ENCODE measurements around the gene ELMO1.

The ELMO1 gene

DNA sequence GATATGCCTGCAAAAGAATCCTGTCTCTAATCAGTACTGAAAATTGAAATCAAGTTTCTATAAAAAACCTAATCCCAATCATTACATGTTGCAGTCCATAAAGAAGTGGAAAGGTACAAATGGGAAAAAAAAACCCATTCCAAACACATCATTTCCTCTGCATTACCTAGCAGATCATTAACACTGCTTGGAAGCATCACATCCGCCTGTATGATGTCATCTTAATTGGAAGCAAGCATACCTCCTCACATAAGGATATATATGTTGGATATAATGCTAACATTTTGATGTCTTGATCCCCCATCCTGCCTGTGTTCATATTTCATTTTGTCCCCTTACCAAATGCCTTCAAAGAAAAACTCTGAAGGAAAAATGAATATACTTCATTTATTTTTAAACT, 483.0 kb downstream of the ELMO1 start:
- DNase-seq, result no peak

DNA sequence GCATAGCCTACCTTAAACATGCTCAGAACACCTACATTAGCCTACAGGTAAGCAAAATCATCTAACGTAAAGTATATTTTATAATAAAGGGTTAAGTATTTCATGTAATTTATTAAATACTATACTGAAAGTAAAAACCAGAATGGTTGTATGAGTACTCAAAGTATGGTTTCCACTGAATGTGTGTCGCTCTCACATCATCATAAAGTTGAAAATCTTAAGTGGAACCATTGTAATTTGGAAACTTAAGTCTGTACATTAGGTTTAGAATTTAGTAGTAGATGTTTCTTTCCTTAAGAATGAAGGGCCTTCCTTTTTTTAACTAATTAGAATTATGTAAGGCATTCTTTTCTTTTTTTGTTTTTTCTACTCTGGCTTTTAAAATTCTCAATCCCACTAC, 484.4 kb downstream of the ELMO1 start:
- DNase-seq, result no peak

DNA sequence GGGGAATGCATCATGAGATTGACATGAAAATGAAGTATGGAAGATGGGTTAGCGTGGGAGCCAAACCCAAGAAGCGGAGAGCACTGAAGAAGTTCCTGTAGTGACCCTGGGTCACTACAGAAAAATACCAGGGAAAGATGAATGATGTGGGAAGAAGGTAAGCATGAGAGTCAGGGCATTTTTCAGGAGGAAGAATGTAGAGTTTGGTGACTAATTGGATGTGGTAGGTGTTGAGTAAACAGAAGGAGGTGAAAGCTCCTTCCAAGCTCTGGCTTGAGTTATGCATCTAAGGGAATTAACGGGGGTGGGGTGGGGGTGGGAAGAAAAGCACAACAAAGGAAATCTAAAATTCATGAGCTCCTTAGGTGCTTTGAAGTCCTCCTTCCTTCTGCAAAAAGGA, 486.3 kb downstream of the ELMO1 start:
- no peak for DNase-seq

DNA sequence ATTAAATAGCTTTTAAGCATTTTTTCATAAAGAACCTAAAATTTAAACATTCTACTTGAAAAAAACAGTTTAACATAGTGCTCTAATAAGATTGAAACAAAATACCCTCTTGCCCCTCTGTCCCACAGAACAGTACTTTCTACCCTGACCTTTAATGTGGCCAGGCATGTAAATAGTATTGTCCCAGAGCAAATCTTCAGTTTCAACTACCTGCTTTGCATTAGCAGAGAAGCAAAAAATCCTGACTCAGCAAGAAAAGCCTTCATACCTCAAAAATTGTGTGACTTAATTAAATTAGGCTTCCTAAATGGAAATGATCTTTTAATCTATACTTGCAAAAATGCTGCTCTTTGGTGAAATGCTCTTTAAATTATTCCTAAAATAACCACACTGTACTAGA, 487.0 kb downstream of the ELMO1 start:
- DNase-seq, result no peak

DNA sequence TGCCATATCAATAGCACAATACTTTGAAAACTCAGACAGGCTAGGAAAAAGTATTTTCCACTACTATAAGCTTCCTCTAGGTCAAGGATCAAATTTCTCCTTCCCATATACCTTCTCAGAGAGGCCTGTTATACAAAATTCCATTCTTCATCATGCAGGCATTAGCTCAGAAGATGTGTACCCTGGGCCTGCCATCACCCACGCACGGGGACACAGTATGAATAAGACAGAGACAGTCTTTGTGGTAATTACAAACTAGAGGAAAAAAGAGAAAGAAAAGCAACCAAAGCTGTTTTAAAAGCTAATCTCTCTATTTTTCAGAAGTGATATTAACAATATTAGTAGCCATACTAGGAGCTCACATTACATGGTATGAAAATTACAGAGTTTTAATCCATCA, 487.6 kb downstream of the ELMO1 start:
- no peak for DNase-seq

DNA sequence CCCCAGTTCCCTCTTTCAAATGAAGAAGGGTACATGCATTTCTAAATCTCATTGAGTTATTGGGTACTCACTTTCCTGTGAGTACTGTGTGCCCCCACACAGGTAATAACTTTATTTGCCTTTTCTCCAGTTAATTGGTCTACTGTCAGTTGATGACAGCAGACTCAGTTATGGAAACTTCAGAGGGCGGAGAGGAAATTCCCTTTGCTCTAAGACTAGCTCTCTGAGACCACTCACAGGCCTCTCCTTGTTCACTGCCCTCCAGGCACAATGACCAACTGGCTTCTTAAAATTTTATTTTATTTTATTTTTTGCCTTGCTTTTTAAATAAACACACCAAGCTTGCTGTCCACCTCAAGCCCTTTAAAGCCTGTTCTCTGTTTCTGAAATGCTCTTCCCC, 488.6 kb downstream of the ELMO1 start:
- no peak for DNase-seq

DNA sequence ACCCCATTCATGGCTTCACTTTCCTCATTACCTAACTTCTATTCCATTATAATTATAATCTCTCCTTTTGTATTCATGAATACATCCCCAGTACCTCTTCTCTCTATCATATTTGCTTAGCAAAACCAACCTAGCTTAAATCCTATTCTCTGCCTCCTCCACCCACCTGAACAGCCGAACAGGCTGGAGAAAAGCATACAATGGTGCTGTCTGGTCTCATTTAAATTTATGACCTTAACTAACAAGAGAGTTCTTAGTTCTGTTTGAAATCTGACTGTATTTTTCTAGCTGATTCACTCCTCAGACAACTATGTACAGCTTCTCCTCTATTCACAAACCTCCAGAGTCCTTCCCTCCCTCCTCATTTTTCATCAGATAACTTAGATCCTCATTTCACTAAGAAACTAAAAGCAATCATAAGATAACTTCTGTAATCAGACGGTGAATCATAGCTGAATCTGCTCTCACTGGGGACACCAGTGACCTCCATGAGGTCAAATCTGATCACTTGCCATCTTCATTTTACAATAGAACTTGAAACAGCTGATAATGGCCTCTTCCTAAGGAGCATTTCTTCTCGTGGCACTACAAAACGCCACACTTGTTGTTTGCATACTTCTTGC, 490.4 kb downstream of the ELMO1 start:
- no peak for DNase-seq

DNA sequence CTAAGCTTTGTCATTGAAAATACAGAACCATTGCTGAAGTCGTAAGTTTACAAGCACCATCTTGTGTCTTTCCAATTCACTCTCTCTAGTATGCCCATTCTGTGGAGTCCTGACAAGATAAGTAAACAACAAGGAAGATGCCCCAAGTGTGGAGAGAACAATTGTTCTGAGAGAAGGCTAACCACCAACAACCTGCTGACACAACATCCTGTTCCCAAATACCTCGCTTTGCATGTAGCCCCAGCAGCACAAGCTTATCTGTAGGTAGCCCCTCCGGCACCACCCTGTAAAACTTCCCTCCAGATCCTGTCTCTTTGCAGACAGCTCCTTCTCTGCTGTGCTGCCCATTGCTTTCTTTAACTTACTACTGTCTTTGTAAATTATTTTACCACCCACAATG, 491.0 kb downstream of the ELMO1 start:
- DNase-seq, result no peak

DNA sequence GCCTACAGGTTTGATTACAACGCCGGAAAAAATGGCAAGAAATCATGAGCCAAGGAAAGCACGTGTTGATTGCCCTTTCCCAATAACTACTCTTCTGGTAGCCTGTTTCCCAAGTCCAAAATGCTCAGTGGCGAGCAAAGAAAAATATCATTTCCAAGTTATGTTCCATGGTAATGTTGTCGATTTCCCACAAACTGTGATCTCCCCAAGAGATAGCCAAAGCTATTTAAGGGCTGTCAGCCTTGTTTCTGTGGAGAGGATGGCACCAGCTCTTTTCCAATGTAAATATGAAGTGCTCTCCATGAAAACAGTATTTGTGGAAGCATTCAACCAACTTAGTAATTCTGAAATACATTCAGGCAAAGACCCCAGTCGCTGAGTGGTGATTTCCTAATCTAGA, 491.9 kb downstream of the ELMO1 start:
- DNase-seq, result no peak

DNA sequence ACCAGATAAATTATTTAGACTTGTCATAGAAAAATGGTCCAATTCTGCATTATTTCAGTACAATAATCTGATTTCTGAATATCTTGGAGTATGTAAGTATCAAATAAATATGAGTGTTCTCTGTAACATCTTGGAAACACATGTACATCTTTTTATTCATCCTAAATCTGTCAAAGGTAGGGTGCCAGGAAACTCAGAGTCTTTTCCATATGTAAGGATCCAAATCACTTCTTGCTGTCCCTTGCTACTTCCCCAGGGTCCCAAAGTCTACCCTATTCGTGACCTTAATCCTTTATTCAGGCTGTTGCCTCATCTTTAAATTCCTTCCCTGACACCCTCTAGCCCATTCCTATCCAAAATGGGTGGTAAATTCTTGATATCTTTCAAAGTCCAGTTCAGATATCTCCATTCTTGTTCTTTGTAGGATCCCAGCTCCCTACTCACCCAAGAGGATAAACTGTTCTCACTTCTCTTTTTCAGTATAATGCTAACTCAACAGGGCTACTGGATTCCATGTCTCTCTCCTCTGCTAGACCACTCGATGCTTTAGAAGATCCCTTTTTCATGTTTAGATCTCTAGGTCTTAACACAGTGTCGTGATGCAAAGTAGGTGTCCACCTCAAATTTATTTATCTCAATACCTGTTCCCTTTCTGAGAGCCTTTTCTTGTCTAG, 493.1 kb downstream of the ELMO1 start:
- no peak for DNase-seq

DNA sequence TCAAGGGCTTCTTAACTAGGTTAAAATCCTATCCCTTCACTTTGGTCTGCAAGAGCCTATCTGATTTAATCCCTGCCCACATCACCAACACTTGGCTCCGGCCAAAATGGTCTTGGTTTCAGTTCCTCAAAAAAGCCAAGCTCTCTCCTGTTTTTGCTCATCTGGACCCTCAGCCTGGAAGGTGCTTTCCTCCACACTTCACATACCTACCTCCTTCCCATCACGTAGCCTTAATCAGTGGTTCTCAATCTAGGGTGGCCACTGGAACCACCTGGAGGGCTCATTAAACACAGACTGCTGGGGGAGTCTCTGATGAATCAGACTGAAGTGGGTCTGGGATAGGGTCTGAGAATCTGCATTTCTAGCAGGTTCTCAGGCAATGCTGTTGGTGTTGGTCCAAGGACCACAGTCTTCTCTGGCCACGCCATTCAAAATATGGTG, 497.4 kb downstream of the ELMO1 start:
- DNase-seq, result no peak

DNA sequence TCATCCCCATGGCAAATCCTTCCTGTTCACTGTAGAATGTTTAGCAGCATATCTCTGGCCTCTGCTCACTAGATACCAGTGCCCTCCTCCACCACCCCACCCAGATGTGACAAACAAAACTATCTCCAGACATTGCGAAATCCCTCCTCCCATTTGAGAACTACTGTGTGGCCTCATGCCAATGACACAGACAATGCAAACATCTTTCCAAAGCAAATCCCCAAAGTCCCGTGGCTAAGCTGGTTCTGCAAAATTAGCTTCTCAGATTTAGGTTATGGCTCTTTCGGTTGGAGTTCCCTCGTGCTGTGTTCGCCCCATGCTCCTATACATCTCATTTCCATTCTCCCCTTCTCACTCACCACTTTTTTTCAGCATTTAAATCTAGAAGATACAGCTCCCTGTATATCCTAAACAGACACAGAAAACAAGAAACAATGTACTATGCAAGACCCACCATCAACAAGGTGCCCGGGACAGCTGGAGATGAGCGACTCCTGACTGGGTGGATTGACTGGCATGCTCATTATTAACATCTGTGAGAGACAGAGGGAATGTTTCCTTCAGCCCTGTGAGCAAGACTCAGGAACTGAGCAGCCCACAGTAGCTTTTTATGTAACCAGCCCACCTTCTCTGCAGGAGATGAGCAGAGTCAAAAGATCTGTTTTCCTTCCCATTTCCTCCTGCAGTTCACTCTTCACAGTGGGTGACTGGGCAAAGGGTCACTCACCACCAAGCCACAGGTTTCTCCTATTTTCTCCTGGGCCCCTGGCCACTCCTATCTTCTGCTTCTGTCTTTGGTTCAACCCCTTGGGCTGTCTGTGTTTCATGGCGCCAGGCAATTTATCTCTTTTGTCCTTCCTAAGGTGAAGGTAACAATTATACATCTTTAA, 498.7 kb downstream of the ELMO1 start:
- DNase-seq, result no peak

DNA sequence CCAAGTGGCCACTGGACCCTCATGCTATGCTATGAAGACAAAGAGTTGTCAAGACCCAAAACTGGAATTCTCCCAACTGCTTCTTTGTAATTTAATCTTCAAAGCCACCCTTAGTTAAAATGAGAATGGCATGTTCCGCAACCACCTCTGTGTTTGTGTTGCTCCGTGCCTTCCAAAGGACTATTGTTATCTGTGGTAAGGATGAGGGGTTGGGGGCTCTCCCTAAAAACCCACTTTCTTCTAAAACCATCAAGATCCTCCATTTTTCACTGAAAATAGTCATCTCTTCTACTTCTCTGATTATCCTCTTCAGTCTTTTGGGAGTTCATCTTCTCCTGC, 502.3 kb downstream of the ELMO1 start:
- no peak for DNase-seq

DNA sequence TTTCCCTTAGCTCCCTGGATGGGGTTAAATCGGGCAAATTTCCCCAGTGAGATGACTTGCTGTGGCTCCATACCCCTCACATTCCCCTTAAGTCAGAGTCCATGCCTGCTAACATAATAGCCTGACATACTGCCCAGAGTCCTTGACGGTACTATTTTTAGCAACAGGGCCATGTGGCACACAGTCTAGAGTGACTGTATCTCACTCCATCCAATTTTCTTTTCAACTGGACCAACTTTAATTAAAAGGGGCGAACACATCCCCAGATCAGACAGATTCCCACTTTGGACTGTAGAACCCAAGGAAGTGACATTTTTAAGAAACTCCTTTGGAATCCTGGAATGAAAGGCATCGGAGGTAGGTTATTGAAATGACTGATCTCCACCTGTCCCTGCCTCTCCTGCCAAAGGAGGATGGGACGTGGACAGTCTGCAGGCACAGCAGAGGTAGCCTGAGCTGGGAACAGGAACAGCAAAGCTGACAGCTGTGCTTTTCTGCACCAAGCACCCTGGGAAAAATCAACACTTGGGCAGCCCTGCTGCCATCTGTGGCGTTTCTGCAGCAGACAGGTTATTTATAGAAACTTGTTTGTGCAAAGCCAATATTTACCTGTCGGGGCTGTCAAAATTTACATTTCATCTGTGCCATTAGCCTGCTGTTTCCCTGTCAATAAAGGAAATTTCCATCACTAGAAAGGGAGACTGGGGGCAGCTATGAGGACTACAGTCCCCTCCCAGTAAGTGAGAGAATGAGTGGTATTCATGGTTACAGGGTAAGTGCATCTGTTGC, 502.9 kb downstream of the ELMO1 start:
- DNase-seq, result no peak

DNA sequence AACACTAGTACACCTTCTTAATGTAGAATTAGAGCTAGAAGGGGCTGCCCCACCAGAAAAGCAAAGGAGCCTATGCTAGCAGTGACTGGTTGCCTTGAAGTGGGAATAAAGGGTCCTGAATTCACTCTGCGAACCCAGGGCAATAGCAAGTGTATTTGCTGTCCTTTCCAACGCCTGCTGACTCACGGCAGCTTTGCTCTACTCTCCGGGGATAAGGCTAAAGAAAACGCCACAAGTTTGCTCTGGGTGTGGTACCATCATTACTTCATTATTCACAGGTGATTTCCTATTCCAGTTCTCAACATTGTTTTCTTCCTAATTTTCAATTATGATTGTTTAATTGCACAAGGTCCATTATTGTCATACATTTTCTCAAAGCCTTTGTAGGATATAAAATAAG, 503.8 kb downstream of the ELMO1 start:
- DNase-seq, result no peak

DNA sequence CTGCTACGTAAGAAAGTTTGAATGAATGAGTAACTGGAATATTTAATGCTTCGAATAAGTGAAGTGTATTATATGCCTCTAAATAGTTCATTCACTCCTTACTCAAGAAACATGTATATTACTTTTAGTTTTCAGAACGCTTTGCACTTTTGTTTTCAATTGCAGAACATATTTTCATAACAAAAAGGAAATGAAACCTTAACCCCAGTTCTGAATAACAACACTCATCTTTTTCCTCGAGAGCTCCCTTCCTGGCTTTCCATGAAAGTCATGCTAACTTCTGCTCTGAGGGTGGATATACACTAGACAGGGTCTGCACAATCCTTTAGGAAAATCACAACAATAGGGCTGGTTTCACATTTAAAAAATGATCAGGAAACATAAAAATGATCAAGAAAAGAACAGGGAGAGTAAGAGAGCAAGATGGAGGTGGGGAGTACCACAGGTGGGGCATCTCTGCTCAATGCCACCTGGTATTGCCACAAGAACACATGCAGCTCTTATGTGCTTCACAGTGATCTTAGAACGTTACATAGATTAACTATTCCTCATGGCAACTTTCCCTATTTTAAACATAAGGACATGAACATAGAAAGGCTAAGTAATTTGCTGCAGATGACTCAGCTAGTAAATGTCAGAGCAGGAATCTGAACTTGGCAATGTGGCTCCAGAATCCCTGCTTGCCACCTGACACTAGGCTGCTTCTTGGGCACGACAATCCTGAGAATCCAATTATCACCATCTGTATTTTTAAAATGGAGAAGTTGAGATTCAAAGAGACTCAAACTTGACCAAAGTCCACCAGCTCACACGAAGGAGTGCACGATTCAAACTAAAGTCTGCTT, 504.9 kb downstream of the ELMO1 start:
- no peak for DNase-seq

DNA sequence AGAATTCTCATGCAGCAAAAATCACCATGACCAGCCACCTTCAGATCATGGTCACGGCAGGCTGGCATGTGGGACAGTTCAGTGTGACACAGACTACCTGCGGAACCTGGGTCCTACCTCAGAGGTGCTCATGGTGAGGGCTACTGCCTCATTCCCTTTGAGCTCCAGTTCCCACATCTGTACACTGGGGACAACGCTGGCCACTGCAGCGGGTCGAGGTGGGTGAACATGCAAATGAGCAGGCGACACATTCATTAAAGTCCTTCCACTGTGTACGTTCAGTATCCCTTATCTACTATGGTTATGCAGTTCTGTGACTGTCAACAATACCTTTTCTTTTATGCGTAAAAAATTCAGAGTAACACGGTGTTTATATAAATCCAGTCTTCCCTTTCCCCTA, 505.7 kb downstream of the ELMO1 start:
- no peak for DNase-seq

DNA sequence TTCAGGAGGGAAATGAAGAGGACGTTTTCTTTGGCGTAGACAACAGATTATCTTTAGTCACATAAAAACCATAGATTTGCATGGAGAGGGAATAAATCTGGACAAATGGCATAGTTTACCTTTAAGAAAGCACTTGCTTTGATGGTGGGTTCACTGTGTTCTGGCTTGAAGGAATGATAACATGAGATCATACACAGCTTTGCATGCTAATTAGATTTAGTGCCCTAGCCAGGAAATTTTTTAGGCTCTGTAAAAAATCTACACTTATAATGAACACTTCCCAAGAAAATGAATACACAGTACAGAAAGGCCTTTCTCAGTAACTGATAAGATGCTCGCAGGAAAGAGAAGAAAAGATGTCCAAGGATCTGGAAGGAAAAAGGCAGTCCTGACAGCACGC, 506.1 kb downstream of the ELMO1 start:
- DNase-seq, result no peak

DNA sequence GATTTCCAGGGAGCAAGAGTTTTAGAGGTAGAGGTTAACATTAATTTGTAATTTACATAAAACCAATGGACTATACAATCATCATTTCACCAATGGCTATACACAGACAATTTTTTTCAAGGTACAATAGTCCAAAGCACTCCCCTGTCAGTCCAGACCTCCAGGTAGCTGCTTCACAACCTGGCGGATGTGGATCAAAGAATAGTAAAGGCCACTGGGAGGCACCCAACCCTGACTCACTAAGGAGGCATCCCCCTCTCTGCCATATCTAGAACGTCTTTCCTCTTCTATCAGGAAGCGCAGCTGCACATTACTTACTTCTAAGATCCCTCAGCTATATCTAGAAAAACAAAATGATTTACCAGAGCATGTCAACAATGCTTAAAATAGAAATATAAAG, 506.6 kb downstream of the ELMO1 start:
- DNase-seq, result no peak

DNA sequence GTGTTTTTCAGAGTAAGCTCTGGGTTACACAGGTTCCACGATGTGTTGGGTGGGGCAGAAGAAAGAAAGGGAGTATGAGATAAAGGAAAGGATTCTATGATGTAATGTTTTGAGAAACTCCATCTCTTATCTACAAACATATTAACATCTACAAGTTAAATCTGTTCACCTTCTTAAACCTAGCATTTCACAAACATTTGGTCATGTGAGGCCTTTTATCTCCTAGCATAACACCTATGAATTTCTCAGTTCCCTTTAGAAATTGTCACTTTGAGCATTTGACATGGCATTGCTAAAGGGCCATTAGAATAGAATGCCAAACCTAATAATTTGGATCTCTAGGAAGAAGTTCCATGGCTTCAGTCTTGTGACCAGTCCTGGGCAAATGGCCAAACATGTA, 507.3 kb downstream of the ELMO1 start:
- DNase-seq, result no peak

DNA sequence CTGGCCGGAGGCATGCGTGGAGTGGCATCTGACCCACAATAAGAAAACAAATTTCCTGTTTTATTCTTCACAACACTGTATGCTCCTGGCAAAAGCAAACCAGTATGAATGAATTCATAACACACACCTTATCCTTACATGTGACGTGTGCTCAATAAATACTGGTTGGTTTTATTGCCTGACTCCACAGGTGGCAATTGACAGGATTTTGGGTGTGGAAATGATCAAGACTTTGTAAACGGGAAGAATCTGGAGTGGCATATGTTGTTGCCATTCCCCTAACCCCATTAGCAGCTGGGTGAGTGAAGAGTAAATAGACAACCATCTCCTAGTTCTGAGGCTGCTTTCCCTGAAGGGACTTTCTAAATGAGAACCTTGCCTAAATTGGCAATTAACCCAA, 508.8 kb downstream of the ELMO1 start:
- DNase-seq, result no peak

DNA sequence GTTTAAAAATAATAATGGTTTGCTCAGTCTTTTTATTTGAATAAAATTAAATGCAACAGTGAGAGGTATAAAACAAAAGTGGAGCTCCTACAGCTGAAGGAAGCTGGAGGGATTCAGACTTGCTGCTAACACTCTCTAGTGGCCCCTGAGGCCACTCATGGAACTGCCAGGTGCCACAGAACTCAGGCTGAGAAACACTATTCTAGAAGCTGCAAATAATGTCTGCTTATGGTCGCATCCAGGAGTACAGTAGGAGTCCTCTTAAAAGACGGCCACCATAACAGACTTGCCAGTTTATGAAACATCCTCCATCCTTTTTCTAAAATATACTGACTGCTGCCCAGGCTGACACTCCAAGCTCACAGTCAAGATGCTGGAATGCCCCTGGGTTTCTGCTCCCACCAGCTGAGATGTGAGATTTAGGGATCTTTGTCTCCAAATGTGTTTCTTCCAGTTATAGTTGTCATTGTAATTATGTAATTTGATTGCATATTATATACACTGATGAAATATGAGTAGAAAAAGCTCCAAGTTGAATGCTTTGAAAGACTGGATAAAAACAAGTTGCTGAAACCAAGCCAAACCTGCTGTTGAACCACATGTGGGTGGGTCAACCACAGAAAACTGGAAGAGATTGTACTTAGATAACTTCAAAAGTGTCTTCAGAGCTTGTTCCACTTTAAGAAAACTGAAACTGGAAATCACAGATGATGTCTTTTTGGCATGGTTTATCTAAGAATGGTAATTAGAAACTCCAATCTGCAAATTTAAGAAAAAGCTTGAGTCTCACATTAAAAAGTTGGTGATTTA, 510.7 kb downstream of the ELMO1 start:
- no peak for DNase-seq

Measured in activated effector memory CD4-positive, alpha-beta T cell treated with anti-CD3 and anti-CD28 coated beads, Interleukin-2, amount 50 U/mL, for 16 hours (primary cell).